D721Med (cell line): ENCODE results near the gene LDLRAD4.

Experiments
- DNase-seq: peaks from one replicate; pipeline ENCODE4 v3.0.0; 2011; ENCODE audit warnings: low spot score; ENCODE audit not compliant: insufficient read length
- FAIRE-seq: peaks from 2 replicates; lab custom pipeline; 2011; peaks lifted over from hg19 to GRCh38; lab: Jason Lieb, UNC
- TF ChIP-seq, protein P1 (sequence below): IDR thresholded peaks from 2 replicates; pipeline ENCODE4 v1.5.1; 2012; ENCODE audit warnings: mild to moderate bottlenecking, control low read depth; ENCODE audit not compliant: insufficient read depth; ENCODE audit errors: missing control alignments

The LDLRAD4 gene

DNA sequence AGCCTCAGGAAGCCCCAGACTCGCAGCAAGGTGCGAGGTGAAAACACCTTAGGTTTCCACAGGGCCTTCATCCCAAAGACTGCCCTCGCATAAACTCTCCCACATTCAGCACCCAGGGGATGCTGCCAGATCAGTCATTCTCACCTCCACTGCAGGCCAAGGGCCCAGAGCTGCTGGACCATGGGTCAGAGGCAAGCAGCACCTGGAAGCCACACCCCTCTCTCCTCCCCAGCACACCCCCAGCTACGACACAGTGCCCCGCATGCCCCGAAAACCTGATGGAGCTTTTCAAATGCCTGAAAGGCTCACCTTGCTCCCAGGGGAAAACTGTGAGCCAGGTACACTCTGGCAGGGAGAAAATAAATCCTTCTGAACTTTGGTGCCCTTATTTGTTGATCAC is 31.9 kb upstream of the LDLRAD4 start:
- TF ChIP-seq, protein P1, sequence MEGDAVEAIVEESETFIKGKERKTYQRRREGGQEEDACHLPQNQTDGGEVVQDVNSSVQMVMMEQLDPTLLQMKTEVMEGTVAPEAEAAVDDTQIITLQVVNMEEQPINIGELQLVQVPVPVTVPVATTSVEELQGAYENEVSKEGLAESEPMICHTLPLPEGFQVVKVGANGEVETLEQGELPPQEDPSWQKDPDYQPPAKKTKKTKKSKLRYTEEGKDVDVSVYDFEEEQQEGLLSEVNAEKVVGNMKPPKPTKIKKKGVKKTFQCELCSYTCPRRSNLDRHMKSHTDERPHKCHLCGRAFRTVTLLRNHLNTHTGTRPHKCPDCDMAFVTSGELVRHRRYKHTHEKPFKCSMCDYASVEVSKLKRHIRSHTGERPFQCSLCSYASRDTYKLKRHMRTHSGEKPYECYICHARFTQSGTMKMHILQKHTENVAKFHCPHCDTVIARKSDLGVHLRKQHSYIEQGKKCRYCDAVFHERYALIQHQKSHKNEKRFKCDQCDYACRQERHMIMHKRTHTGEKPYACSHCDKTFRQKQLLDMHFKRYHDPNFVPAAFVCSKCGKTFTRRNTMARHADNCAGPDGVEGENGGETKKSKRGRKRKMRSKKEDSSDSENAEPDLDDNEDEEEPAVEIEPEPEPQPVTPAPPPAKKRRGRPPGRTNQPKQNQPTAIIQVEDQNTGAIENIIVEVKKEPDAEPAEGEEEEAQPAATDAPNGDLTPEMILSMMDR, result no peak
- FAIRE-seq (no peak), DNase-seq (no peak)

DNA sequence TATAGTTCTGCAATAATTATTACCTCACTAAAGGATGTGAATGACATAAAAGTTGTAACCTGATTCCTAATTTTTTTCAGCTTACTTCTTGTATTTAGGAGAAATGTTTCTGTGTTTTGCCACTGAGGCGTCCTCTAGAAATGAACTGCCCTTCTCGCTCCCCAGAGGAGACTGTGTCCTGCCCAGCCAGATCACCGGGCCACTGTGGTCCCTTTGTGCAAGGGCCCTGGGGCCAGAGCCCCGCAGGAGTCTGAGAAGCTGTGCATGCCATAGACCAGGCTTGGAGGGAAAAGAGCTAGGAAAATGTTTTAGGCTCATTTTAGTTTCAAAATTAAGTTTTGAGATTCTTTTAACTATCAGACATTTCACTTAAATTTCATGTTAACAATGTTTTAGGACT is 31.1 kb upstream of the LDLRAD4 start:
- FAIRE-seq, result no peak
- no peak for DNase-seq
- TF ChIP-seq, protein P1, result no peak

DNA sequence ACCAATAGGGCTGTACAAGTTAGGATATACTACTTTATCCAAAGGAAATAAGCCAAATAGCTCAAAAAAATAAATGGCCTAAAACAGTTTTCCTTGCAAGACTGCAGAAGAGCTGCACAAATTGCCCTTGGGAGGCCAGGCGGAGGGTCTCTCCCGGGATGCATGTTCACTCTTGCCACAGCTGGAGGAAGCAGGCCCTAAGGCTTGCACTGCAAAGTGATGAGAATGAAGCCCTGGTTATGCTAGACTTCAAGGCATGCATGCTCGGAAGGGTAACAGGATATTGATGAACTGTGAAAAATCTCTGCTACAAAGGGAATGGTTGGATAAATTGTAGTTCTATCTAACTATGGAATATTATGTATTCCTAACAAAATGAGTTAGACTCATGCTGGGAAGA is 27.5 kb upstream of the LDLRAD4 start:
- FAIRE-seq, result no peak
- TF ChIP-seq, protein P1, result no peak
- DNase-seq, result no peak

DNA sequence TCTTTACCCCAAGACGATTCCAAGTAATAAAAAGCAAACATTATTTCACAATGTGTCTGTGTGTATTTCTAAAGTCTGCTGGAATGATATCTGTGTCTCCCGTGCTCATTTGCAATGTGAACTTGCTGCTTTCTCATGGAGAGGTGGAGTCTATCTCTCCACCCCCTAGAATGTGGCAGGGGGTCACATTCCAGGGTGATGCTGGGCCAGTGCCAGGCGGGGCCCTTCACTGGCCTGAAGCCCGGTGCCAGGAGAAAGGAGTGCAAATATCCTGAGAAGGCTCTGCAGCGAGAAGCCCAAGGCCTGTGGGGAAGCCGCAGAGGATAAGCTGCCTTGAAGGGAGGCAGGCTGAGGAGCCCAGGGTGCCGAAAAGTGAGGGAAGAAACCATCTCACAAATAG is 26.8 kb upstream of the LDLRAD4 start:
- FAIRE-seq (no peak), DNase-seq (no peak)
- TF ChIP-seq, protein P1, result no peak

DNA sequence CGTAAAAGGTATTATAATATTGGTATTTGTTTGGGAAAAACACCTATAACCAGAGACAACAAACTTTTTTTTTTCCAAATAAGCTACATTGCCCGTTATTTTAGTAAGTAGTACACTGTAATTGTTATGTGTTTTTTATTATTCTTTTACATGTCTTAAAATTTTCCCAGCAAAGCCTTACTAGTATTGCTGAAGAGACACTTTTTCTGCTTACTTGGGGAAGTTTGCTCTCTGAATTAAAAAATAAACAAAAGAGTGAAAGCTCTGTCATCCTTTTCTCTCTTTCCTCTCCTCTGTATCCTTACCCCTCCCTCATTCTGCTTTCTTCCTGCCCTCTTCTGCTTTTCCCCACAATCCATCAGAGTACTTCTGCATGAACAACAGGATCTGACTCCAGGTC is 25.6 kb upstream of the LDLRAD4 start:
- FAIRE-seq (no peak), DNase-seq (no peak)
- TF ChIP-seq, protein P1, result no peak

DNA sequence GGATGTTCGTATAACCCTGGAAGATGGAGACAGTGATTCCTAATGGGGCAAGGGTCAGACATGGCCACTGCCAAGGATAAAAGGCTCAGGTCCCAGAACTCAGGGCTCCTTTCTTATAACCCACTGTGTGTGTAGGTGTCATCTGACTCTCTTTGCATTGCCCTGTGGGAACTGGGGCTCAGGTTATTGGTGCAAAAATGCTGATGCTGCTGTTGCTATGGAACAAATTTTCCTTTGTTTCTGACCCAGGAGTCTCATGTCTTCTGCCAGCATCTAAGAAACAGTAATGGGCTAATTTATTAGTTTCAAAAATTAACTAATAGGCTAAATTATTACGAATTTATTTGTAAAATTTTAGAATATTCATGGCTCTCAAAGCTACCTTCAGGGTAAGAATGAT is 24.3 kb upstream of the LDLRAD4 start:
- FAIRE-seq, result no peak
- TF ChIP-seq, protein P1, result no peak
- no peak for DNase-seq

DNA sequence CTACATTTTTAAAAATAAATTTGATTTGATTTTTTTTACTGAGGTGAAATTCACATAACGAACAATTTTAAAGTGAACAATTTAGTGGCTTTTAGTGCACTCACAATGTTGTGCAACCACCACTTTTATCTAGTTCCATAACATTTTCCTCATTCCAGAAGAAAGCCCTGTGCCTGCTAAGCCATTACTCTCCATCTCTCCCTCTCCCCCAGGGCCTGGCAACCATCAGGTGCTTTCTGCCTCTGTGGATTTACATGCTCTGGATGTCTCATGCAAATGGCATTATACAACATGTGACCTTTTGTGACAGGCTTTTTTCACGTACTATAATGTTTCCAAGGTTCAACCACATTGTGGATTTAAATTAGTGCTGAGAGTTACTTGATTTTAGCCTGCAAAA is 19.9 kb upstream of the LDLRAD4 start:
- FAIRE-seq (no peak), DNase-seq (no peak)
- TF ChIP-seq, protein P1, result no peak
